Heart right ventricle (tissue), 16 donors: ENCODE measurements around the gene C21orf91. TPM values are rescaled to one million over a fixed set of nuclear protein-coding genes. Genes with fewer than 3 reads are reported as not detected.

Experiments used
- ATAC-seq, 8 donors: fragments of 200-7000 bp; cut with Tn5 transposase; one replicate each; pipeline ENCODE4 v1.9.1; 2020; ENCODE audit warnings: mild to moderate bottlenecking in 8 of 8, moderate library complexity in 8 of 8, moderate number of reproducible peaks in 1 of 8
- DNase-seq, 2 donors: peaks; one replicate each; pipeline ENCODE4 v3.0.0-alpha.2; 2020
- H3K27ac ChIP-seq, 10 donors: fragments of 200-600 bp; sonication (generic) in 2 of 10; one replicate each; pipeline versions ENCODE4 v1.5.0 to v1.8.0; 2020 to 2022; ENCODE audit warnings: mild to moderate bottlenecking in 3 of 10
- H3K27me3 ChIP-seq, 7 donors: fragments of 200-600 bp; one replicate each; pipeline ENCODE4 v1.8.0; 2021 to 2022; ENCODE audit warnings: mild to moderate bottlenecking in 2 of 7
- H3K36me3 ChIP-seq, 9 donors: fragments of 200-600 bp; sonication (generic) in 1 of 9; one replicate each; pipeline versions ENCODE4 v1.5.0 to v1.8.0; 2020 to 2022; ENCODE audit warnings: mild to moderate bottlenecking in 2 of 9
- H3K4me1 ChIP-seq, 9 donors: fragments of 200-600 bp; sonication (generic) in 1 of 9; one replicate each; pipeline versions ENCODE4 v1.5.0 to v1.8.0; 2020 to 2022; ENCODE audit warnings: mild to moderate bottlenecking in 4 of 9
- H3K4me3 ChIP-seq, 10 donors: fragments of 200-600 bp; sonication (generic) in 2 of 10; one replicate each; pipeline versions ENCODE4 v1.5.0 to v1.8.0; 2020 to 2022; ENCODE audit warnings: mild to moderate bottlenecking in 7 of 10, moderate library complexity in 2 of 10
- H3K9me3 ChIP-seq, 11 donors: fragments of 200-600 bp in 10 of 11; sonication (generic) in 2 of 11; one replicate each; pipeline versions ENCODE4 v1.5.0 to v1.8.0; 2013 to 2022; ENCODE audit warnings: mild to moderate bottlenecking in 2 of 11, control low read depth in 1 of 11, moderate library complexity in 1 of 11
- CTCF ChIP-seq, 9 donors: fragments of 200-600 bp; sonication (generic) in 2 of 9; IDR thresholded peaks; one replicate each; pipeline versions ENCODE4 v1.5.0 to v1.8.0; 2021 to 2022; ENCODE audit warnings: antibody characterized with exemption in 9 of 9, mild to moderate bottlenecking in 5 of 9, moderate library complexity in 1 of 9
- intact Hi-C, 10 donors: fragments of 100-400 bp; cut with DNase I; formaldehyde crosslinking; loops; one replicate each; pipeline versions ENCODE4 v1.11.1 to v1.14.2; 2022
- polyA plus RNA-seq, 2 donors: library from polyadenylated mRNA; stranded (reverse); fragments of 200-250 nt; gene quantifications; one replicate each; pipeline ENCODE4 v1.2.3, GENCODE V29; 2013
- total RNA-seq, 10 donors: library from RNA; stranded (reverse); fragmentation: NEBNext Ultra II Directional in 3 of 10; extraction: Animal tissue kit (Norgen Biotek cat#: 25700) in 3 of 10; gene quantifications; one replicate each; pipeline versions ENCODE4 v1.2.1 to v1.2.4, GENCODE V29; 2021 to 2023
- donor health status: Arrhythmogenic right ventricular cardiomyopathy.
- donor health status: ischemic (EF 13 %, LVEDD 7.1; RV severe dilation, severe dysfunction).
- donor health status: healthy with polysubstance abuse.
- donor health status: DM: no; HTN: yes; CAD: no.
- donor health status: DM: no; HTN: no; CAD: no.
- donor health status: ischemic (EF 25% LVEDD 6.9; RV normal size, moderate dysfunction).
- donor health status: ischemic (EF 25% LVEDD 5.7; RV mildly dilated, moderate dysfunction).
- donor health status: healthy.
- donor health status: DM: yes; HTN: yes; CAD: no.
- donor health status: Ischemic cardiomyopathy.
- donor health status: ischemic (EF 35%, LVEDD 5.7; RV mildly dilated, moderate dysfunction).
- donor health status: nonischemic (EF 11% LVEDD 7.7; RV severe dilation, severe dysfunction).
- donor health status: DM: yes; HTN: yes; CAD: no.
- donor health status: PGD.
- donor health status: ischemic (EF 29% LVEDD 5.4; RV normal size, mild dysfunction).
- donor health status: nonischemic (EF 23%, LVEDD 6.1; RV moderate dilation, normal function).

C21orf91 gene
- total and polyA plus RNA-seq, 12 donors: 2.3 to 18.9 (median 10.6) TPM

- Histone ChIP-seq H3K9me3 (peaks cover 0 to 15% (median 0%) of the 10 kb centered on the region in 11 donors), H3K27me3 (no peaks in the 10 kb centered on the region), H3K4me1 (peaks cover 0 to 9% (median 0%) of the 10 kb centered on the region in 9 donors), H3K36me3 (no peaks in the 10 kb centered on the region), H3K4me3 (no peak overlapping the region), H3K27ac (no peak overlapping the region)
- DNase-seq: no peak
- ATAC-seq: no peak
- intact Hi-C loops: no loop called here
- no peak for TF ChIP-seq CTCF (IDR thresholded peaks at IDR 0.05)
These were observed 77.0 kb downstream of the C21orf91 start for GRCh38 chr21:17742181-17742580.

Other genes starting within 250 kb of the C21orf91 start
- 1 to 10 TPM; 2.4 to 9.4 (median 4.9) TPM for gene BTG3, start 206.5 kb downstream of the C21orf91 start, total RNA-seq
- 10 to 100 TPM; 12.1 to 13.2 TPM for gene BTG3, start 206.5 kb downstream of the C21orf91 start, polyA plus RNA-seq